Thyroid gland (tissue), 4 donors: ENCODE results near the gene NAA15.

ENCODE experiments used
- CTCF ChIP-seq, 6 experiments: fragments of 200-600 bp in 3 of 6; fragments of 450-650 bp in 3 of 6; sonication (generic) in 3 of 6; IDR thresholded peaks; one replicate each; pipeline ENCODE4 v1.5.1; 2016 to 2019; ENCODE audit warnings: antibody characterized with exemption in 6 of 6, mild to moderate bottlenecking in 2 of 6, inconsistent platforms in 1 of 6, moderate library complexity in 1 of 6
- POLR2A ChIP-seq, 2 donors: fragments of 450-650 bp; IDR thresholded peaks; one replicate each; pipeline ENCODE4 v1.6.1; 2017; ENCODE audit warnings: antibody characterized with exemption in 2 of 2, mild to moderate bottlenecking in 2 of 2, moderate library complexity in 1 of 2

- TF ChIP-seq CTCF (IDR thresholded peaks at IDR 0.05) (no peak), POLR2A (IDR thresholded peaks at IDR 0.05) (no peak)
These were observed 21.3 kb upstream of the NAA15 start, which contains the start of gene MGARP for GRCh38 chr4:139279760-139280620.
